Erythroblast (primary cell): ENCODE results near the gene SUN3.

Experiments used
- GATA1 ChIP-seq: IDR thresholded peaks from 2 replicates; pipeline ENCODE4 v1.6.1; 2011; ENCODE audit warnings: low read depth, mild to moderate bottlenecking, control low read depth, low read length, moderate library complexity
- POLR2A ChIP-seq: IDR thresholded peaks from 2 replicates; pipeline ENCODE4 v1.6.1; 2011; ENCODE audit warnings: mild to moderate bottlenecking, low read length

DNA sequence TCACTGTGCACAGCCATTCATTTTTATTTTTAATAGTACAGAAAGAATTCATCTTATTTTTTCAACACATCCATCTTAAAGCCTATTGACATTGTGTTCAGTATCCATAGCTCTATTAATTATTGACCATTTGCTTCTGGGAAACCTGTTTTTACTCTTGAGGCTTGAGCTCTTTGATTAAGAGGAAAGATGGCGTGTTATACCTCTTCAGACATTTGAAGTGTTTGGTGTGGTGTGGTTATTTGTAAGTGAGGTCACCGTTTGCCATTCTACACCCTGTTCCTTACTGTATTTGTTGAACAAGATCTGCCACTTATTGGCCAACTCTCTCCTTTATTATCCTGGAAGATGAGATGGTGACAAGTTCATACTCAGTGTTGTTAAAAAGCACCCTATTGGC lies 24.8 kb upstream of the SUN3 start:
- TF ChIP-seq POLR2A: no peak
- no peak for TF ChIP-seq GATA1
